ENCODE results near the gene EARS2. TPM values are rescaled to one million over a fixed set of nuclear protein-coding genes. Genes with fewer than 3 reads are reported as not detected.

Gene EARS2
- total and polyA plus RNA-seq, 9 of the 15 experiments (the other 6 are each of a cell fraction or from before 2014, with no cell fraction given): 17.6 to 58.6 (median 36.3) TPM

DNA sequence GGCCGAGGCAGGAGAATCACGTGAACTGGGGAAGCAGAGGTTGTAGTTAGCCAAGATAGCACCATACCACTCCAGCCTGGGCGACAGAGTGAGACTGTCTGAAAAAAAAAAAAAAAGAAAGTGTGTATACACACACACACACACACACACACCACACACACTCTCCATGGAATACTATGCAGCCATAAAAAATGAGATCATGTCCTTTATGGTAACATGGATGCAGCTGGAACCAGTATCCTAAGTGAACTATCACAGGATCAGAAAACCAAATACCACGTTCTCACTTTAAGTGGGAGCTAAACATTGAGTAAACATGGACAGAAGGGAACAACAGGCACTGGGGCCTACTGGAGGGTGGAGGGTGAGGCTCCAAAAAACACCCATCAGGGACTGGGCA, 22.2 kb upstream of the EARS2 start:
- Histone ChIP-seq H3K79me2 (ENCODE audit: control insufficient read depth, insufficient read depth, low read length) (no peaks in the 10 kb centered on the region), H3K4me3 (no peak overlapping the region), H3K4me2 (ENCODE audit: insufficient read depth, low read length) (no peak overlapping the region), H4K20me1 (replicated peaks; ENCODE audit: control insufficient read depth, insufficient read depth, low read length) (no peaks in the 10 kb centered on the region; the same call in 1 of the 2 replicates), H3K27ac (ENCODE audit: extremely low read depth, low read depth, low read length) (no peak overlapping the region), H3K9me3 (replicated peaks; ENCODE audit: control insufficient read depth, insufficient read depth, low read depth, low read length) (no peaks in the 10 kb centered on the region), H2AFZ (ENCODE audit: low read depth, low read length) (no peak overlapping the region), H3K9ac (ENCODE audit: insufficient read depth in 1 of 2, low read depth in 2 of 2, low read length in 2 of 2) (no peak overlapping the region), H3K9me1 (ENCODE audit: control insufficient read depth, insufficient read depth, low read length) (no peaks in the 10 kb centered on the region), H3K4me1 (replicated peaks in 1 of 2; ENCODE audit: control insufficient read depth in 2 of 2, insufficient read depth in 2 of 2, low read length in 2 of 2) (no peaks in the 10 kb centered on the region; a peak in 1 of 5 replicates), H3K36me3 (ENCODE audit: control insufficient read depth, insufficient read depth, low read length) (peaks cover 52% of the 10 kb centered on the region), H3K27me3 (ENCODE audit: control insufficient read depth in 2 of 2, insufficient read depth in 2 of 2, low read length in 2 of 2) (no peaks in the 10 kb centered on the region)
- in situ Hi-C loops (cut with MboI) (no loop called here), intact Hi-C loops (cut with micrococcal nuclease) (no loop called here)
- no TSS peak for BruUV-seq (replicated peaks)
- FAIRE-seq (no peak), ATAC-seq (no peak), DNase-seq (ENCODE audit: extremely low read depth in 1 of 4, low spot score in 3 of 4) (no peak)
- ChIA-PET CTCF (ENCODE audit: low intra/inter-chr PET ratio) (no interaction called here), POLR2A (interaction anchor here (0.8 kb wide), 1 partner anchor 373 kb away, joined by 3 read pairs; no protein-coding TSS in a partner anchor)
- WGBS (ENCODE audit: insufficient coverage, low coverage, missing lambda C conversion rate): 78% methylated on average over 4 of the region's 4 CpGs
- TF ChIP-seq ZNF431 (CRISPR knock-in tag; IDR thresholded peaks at IDR 0.05): no peak
- TF ChIP-seq BRD4 (IDR thresholded peaks at IDR 0.05): no peak
- no peak for TF ChIP-seq ZNF133 (CRISPR knock-in tag; IDR thresholded peaks at IDR 0.05)
- TF ChIP-seq KDM1A (IDR thresholded peaks at IDR 0.05): 0 out of 4 replicates have a peak, but pooled peaks of 1 of the 2 experiments have one; percentile 13
- no peak for TF ChIP-seq ETV6 (IDR thresholded peaks at IDR 0.05; ENCODE audit: borderline replicate concordance in 1 of 2, low read depth in 2 of 2, low read length in 1 of 2)
- TF ChIP-seq ETV6 (CRISPR knock-in tag; IDR thresholded peaks at IDR 0.05; ENCODE audit: borderline replicate concordance): no peak
- TF ChIP-seq ZNF830 (CRISPR knock-in tag; IDR thresholded peaks at IDR 0.05): no peak
- no peak for TF ChIP-seq IRF2 (CRISPR knock-in tag; IDR thresholded peaks at IDR 0.05)
- TF ChIP-seq, protein P1, sequence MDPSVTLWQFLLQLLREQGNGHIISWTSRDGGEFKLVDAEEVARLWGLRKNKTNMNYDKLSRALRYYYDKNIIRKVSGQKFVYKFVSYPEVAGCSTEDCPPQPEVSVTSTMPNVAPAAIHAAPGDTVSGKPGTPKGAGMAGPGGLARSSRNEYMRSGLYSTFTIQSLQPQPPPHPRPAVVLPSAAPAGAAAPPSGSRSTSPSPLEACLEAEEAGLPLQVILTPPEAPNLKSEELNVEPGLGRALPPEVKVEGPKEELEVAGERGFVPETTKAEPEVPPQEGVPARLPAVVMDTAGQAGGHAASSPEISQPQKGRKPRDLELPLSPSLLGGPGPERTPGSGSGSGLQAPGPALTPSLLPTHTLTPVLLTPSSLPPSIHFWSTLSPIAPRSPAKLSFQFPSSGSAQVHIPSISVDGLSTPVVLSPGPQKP (CRISPR knock-in tag; IDR thresholded peaks at IDR 0.05): no peak
- TF ChIP-seq, protein P2, sequence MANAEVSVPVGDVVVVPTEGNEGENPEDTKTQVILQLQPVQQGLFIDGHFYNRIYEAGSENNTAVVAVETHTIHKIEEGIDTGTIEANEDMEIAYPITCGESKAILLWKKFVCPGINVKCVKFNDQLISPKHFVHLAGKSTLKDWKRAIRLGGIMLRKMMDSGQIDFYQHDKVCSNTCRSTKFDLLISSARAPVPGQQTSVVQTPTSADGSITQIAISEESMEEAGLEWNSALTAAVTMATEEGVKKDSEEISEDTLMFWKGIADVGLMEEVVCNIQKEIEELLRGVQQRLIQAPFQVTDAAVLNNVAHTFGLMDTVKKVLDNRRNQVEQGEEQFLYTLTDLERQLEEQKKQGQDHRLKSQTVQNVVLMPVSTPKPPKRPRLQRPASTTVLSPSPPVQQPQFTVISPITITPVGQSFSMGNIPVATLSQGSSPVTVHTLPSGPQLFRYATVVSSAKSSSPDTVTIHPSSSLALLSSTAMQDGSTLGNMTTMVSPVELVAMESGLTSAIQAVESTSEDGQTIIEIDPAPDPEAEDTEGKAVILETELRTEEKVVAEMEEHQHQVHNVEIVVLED (CRISPR knock-in tag; IDR thresholded peaks at IDR 0.05): no peak
- no peak for TF ChIP-seq SRSF1 (IDR thresholded peaks at IDR 0.05; ENCODE audit: low read depth, low read length)
- peak; percentile 42 for TF ChIP-seq RBM25 (IDR thresholded peaks at IDR 0.05; ENCODE audit: low read depth, low read length, severe bottlenecking)
- no peak for TF ChIP-seq LEF1 (IDR thresholded peaks at IDR 0.05)
- TF ChIP-seq TCF15 (CRISPR knock-in tag; IDR thresholded peaks at IDR 0.05): no peak
- TF ChIP-seq ZNF146 (CRISPR knock-in tag; IDR thresholded peaks at IDR 0.05; ENCODE audit: unreplicated experiment): peak; percentile 98
- no peak for TF ChIP-seq NR2C2 (CRISPR knock-in tag; IDR thresholded peaks at IDR 0.05)
- no peak for TF ChIP-seq NR2C2 (tag; IDR thresholded peaks at IDR 0.05)
- TF ChIP-seq ZNF766 (CRISPR knock-in tag; conservative IDR thresholded peaks at IDR 0.05): no peak
- no peak for TF ChIP-seq ATF2 (CRISPR knock-in tag; IDR thresholded peaks at IDR 0.05)
- no peak for TF ChIP-seq LARP7 (IDR thresholded peaks at IDR 0.05)
- TF ChIP-seq ZNF12 (CRISPR knock-in tag; IDR thresholded peaks at IDR 0.05): no peak
- TF ChIP-seq ZNF551 (CRISPR knock-in tag; IDR thresholded peaks at IDR 0.05): no peak
